ENCODE data around the gene LZTR1. TPM values are rescaled to one million over a fixed set of nuclear protein-coding genes. Genes with fewer than 3 reads are reported as not detected.

LZTR1 gene
- total RNA-seq (2022; extraction: Qiagen RNA extraction): 12.8 to 22.5 TPM (median 19.1 TPM) in 5 replicates

DNA sequence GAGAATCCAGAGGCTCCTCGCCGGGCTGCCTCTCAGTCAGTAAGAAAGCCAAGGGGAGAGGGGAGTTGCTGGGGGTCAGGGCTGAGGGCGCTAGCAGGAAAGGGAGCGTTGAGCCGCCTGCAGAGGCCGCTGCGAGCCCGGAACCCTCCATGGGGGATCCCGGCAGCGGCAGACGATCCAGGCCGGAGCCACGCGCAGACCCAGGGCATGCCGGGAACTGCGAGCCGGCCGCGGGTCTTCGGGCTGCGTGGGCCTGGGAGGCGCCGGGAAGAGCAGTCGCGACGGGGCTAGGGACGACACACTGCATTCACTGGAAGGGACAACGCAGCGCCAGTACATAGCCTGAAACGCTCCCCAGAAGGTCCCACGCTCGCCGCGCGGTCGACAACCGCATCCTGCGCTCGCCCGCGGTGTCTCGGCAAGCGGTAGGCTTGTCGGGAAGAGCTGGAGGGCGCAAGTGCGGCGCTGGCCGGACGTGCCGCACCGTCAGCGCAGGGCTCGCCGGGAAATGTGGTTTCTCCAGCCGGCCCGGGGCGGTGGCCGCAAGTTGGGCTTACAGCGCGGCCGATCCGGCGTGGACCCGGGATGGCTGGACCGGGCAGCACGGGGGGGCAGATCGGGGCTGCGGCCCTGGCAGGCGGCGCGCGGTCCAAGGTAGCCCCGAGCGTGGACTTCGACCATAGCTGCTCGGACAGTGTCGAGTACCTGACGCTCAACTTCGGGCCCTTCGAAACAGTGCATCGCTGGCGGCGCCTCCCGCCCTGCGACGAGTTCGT lies at the start of gene LZTR1:
Gene LZTR1 (plus strand): TSS at position 511 of the 776 bp plus-strand sequence. CDS start 75 bp downstream, at position 586.

DNA sequence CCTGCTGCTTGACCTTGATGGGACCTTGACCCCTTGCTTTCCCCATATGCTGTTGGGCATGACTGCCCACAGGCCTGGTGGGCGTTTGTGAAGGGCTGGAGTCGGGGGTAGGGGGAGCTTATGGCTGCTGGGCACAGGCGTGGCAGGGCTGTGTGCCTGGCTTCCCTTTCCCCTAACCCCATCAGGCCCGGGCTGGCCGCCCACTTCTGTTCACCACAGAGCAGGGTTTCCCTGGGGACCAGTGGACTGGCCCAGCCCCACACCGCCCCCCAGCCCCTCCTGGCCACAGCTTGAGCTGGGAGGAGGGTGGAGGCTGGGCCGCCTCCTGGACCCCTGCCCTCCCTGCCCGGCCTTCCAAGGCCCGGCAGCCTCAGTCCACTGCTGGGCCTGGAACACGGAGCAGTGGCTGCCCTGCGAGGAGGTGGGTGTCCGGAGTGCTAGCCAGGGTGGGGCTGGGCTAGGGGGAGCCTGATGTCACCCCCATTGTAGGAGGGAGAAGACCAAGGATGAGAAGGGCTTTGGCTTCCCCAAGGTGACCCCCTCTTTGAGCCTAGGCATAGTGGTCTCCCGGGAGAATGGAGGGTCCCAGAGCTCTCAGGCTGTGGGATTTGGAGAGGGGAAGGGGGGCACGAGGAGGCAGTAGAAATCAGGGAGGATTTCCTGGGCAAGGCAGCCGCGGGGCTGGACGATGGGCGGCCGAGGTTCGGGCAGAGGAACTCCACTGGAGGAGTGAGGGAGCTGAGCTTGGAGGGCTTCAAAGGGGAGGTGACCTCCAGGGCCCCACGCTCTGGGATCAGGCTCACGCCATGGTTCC lies 15.0 kb upstream of the LZTR1 start, which contains the start of gene AIFM3:
Gene AIFM3 (plus strand): TSS at position 373 of the 814 bp plus-strand sequence. CDS start 690 bp downstream, outside the sequence.

DNA sequence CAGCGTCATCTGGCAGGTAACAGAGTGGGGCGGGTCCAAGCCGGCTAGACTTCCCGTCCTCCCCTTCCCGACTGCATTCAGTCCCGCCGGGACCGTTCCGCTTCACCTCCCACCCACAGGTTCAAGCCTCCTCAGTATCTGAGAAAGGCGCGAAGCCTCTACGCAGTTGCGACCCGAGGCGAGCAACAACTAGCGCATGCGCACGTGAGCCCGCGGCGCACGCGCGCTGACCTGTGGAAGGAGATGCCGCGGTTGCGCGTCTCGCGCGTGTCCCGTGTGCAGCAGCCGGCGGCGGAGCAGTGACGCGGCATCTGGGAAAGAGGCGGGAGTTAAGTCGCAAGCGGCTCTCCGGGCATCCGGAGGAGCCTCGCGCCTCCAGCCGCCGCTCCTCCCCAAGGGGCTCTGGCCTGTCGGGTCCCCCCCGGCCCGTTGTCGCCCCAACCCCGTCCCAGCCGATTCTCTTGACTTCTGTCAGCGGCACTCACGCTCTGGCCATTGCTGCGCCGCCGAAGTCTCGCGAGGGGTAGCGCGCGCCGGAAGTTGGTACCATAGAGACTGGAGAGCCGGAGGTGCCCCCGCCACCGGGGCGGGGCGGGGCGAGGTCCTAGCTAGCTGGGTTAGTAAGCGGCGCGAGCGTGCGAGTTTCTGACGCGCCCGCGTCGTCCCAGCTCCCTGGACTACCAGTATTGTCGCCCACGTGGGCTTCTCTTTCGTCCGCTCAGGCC lies 19.7 kb downstream of the LZTR1 start, which contains the start of gene THAP7:
Gene THAP7 (minus strand): TSS at position 518 of the 725 bp plus-strand sequence. CDS start 207 bp downstream, at position 311.

DNA sequence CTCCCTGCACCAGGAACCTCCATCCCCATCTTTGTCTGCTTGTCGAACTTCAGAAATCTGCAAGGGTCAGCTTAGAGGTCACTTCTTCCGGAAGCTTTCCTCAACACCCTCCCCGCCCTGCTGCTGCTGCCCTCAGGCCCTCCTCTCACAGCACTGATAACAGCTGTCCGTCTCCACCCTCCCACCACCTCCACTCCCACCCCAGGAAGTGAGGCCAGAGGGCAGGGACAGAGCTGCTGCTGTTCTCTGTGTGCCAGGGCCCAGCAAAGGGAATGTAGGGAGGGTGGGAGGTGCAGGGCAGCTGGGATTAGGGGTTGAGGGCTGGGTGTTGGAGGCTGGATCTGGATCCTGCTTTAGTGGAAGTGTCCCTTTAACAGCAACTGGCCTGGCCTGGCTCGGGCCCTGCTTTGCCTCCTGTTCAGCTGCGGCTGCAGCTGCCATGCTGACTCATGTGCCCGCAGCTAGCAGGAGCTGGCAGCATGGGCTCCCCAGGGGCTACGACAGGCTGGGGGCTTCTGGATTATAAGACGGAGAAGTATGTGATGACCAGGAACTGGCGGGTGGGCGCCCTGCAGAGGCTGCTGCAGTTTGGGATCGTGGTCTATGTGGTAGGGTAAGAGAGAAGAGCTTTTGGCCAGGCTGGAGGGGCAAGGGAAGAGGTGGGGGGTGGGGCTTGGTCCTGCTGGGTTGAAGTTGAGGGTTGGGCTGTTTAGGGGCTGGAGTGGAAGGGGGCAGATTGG lies 32.8 kb downstream of the LZTR1 start, which contains the start of gene P2RX6:
Gene P2RX6 (plus strand): TSS at position 440 of the 740 bp plus-strand sequence. CDS start 10 bp downstream, at position 450.

DNA sequence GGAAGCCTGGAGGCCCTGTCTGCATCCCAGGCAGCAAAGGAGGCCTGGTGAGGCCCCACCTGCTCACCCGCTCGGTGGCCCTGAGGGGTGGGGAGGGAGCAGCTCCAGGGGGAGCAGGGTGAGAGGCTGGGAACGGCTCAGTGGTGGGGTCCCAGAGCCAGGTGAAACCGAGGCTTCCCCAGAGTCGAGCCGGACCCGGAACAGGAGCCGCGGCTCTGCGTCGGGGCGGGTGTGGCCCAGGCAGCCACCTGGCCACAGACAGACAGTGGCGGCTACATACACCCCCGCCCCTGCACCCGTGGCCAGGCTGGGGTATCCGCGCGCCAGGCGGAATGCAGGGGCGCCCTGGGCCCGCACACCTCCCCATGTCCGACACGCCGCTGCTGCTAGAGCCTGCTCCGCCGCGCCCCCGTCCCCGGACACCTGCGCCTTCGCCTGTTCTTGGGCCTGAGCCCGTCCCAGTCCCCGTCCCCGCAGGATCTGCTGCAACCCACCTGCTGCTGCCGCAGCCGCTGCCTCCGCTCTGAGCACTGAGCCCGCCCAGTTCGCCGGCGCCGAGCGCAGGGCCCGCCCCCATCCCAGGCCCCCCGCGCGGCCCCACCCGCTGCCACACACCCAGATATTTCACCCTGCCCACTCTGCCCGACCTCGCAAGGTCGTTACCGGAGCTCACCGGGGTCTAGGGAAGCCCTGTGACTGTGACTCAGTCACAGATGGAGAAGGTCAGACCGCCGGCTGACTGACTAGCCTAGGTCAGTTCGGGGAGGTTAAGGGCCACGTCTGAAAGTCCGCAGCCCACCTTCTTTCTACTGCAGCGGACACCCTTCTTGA lies 50.2 kb downstream of the LZTR1 start, which contains the start of gene SLC7A4:
Gene SLC7A4 (minus strand): TSS at position 525 of the 831 bp plus-strand sequence. CDS start 749 bp downstream, outside the sequence.

DNA sequence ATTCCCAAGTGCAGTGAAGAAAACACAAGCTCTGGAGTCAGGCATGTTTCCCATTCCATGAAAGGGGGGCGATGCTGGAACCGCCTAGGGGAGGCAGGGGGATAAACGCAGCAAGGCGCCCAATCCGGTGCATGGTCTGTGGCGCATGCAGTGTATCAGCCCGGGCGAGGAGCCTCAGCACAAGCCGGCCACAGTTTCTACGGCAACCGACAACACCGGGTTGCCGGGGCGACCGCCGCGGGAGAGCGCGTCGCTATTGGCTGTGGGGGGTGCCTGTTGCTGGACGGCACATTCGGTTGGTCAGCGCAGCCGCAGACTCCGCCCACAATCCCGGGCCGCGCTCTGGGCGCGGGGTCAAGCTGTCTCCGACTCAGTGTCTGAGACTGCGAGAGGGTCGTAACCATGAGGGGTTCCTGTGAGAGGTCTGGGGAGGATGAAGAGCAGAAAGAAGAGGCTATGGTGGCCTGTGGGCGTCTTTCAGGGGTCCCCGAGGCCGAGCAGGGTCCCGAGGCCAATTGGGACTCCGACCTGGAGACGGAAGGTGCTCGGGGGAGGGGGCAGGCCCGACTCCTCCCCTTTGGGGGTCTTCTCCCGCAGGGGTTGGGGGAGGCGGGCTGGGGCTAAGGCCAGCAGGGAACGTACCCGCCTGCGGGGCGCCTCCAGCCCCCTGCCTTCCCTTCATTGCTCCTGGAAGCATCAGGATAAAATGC lies 63.6 kb downstream of the LZTR1 start, which contains the start of gene LRRC74B:
Gene LRRC74B (plus strand): TSS at position 362 of the 710 bp plus-strand sequence. CDS start 41 bp downstream, at position 403.

Other genes starting within 250 kb of the LZTR1 start
- 0.05 to 0.08 TPM in 2 of 5 replicates, not detected in the others for gene SERPIND1, start 208.2 kb upstream of the LZTR1 start, total RNA-seq (2022; extraction: Qiagen RNA extraction)
- gene PI4KA, start 123.5 kb upstream of the LZTR1 start, total RNA-seq (2022; extraction: Qiagen RNA extraction): 19.5 to 22.7 TPM (median 21.5 TPM) in 5 replicates
- 16.0 to 17.9 TPM (median 16.8 TPM) in 5 replicates for gene SNAP29, start 123.3 kb upstream of the LZTR1 start, total RNA-seq (2022; extraction: Qiagen RNA extraction)
- 19.8 to 24.9 TPM (median 21.3 TPM) in 5 replicates for gene CRKL, start 64.9 kb upstream of the LZTR1 start, total RNA-seq (2022; extraction: Qiagen RNA extraction)
- 2.1 to 4.6 TPM (median 4.3 TPM) in 5 replicates for gene AIFM3, start 15.0 kb upstream of the LZTR1 start, total RNA-seq (2022; extraction: Qiagen RNA extraction)
- gene THAP7, start 19.8 kb downstream of the LZTR1 start, total RNA-seq (2022; extraction: Qiagen RNA extraction): 15.4 to 27.5 TPM (median 25.5 TPM) in 5 replicates
- 0.35 to 1.1 TPM (median 0.70 TPM) in 5 replicates for gene P2RX6, start 32.9 kb downstream of the LZTR1 start, total RNA-seq (2022; extraction: Qiagen RNA extraction)
- not detected in 5 replicates for gene SLC7A4, start 50.3 kb downstream of the LZTR1 start, total RNA-seq (2022; extraction: Qiagen RNA extraction)
- gene LRRC74B, start 63.6 kb downstream of the LZTR1 start, total RNA-seq (2022; extraction: Qiagen RNA extraction): not detected in 5 replicates

Data from A549 treated with CORT108297 at 1 μM for 4 hours (cell line).